OCI-LY3 (cell line): ENCODE data around the gene PLD6.

Source experiments
- CTCF ChIP-seq: fragments of 200-600, 300-600 bp; sonication (generic); IDR thresholded peaks from 2 replicates; pipeline ENCODE4 v1.5.1; 2014; ENCODE audit warnings: antibody characterized with exemption, low read length, low read depth
- EZH2phosphoT487 ChIP-seq: fragments of 200-600 bp; shearing (Covaris generic); IDR thresholded peaks from 2 replicates; pipeline ENCODE4 v1.6.1; 2018; ENCODE audit warnings: antibody characterized with exemption, mixed run types, low read depth

- no peak for TF ChIP-seq CTCF
- no peak for TF ChIP-seq EZH2phosphoT487
These were observed 47.9 kb upstream of the PLD6 start for GRCh38 chr17:17254036-17254435.
